NCI-H2171 treated with DMSO at 0.1 percent for 48 hours (cell line): ENCODE data around the gene ETFA.

ENCODE experiments used
- DNase-seq: peaks from one replicate; lab custom pipeline; 2025; lab: John Stamatoyannopoulos, UW

ETFA gene

GRCh38 chr15:76340198-76340802, 29.0 kb upstream of the ETFA start:
- DNase-seq, result peak; percentile 50

- no peak for DNase-seq
Measured at GRCh38 chr15:76339305-76340197, 28.3 kb upstream of the ETFA start.

- no peak for DNase-seq
Measured at GRCh38 chr15:76338486-76339304, 27.4 kb upstream of the ETFA start.

- DNase-seq, result no peak
Measured at GRCh38 chr15:76337696-76338485, 26.6 kb upstream of the ETFA start.

- DNase-seq, result no peak
Measured at GRCh38 chr15:76337059-76337695, 25.9 kb upstream of the ETFA start.

- no peak for DNase-seq
Measured at GRCh38 chr15:76336254-76337058, 25.2 kb upstream of the ETFA start, which contains the start of gene ISL2. ISL2 (plus strand) TSS chr15:76336773; CDS start chr15:76336884, 111 bp downstream.

- no peak for DNase-seq
Measured at GRCh38 chr15:76335307-76336253, 24.3 kb upstream of the ETFA start.

- no peak for DNase-seq
Measured at GRCh38 chr15:76334438-76335306, 23.4 kb upstream of the ETFA start.

GRCh38 chr15:76333720-76334437, 22.6 kb upstream of the ETFA start:
- DNase-seq, result no peak

- no peak for DNase-seq
Measured at GRCh38 chr15:76333309-76333708, 22.0 kb upstream of the ETFA start.

- DNase-seq, result no peak
Measured at GRCh38 chr15:76332796-76333195, 21.5 kb upstream of the ETFA start.

- no peak for DNase-seq
Measured at GRCh38 chr15:76330080-76330680, 18.9 kb upstream of the ETFA start.

- no peak for DNase-seq
Measured at GRCh38 chr15:76328958-76329357, 17.7 kb upstream of the ETFA start.

- no peak for DNase-seq
Measured at GRCh38 chr15:76328106-76328696, 16.9 kb upstream of the ETFA start.

GRCh38 chr15:76327191-76328105, 16.2 kb upstream of the ETFA start:
- peak; percentile 73 for DNase-seq

- DNase-seq, result no peak
Measured at GRCh38 chr15:76325704-76326103, 14.4 kb upstream of the ETFA start.
